Ectodermal cell (in vitro differentiated cells): ENCODE measurements around the gene SNRNP48.

Experiments used
- H3K27ac ChIP-seq: 2 replicates; pipeline ENCODE4 v1.7.0; 2013; ENCODE audit warnings: mild to moderate bottlenecking, low read depth, low read length; ENCODE audit not compliant: insufficient read depth, poor library complexity, severe bottlenecking
- H3K27me3 ChIP-seq: 2 replicates; pipeline ENCODE4 v1.7.0; 2013; ENCODE audit warnings: mild to moderate bottlenecking, low read length; ENCODE audit not compliant: insufficient read depth, control insufficient read depth, poor library complexity, severe bottlenecking
- H3K36me3 ChIP-seq: one replicate; pipeline ENCODE4 v1.7.0; 2013; ENCODE audit warnings: low read length; ENCODE audit not compliant: control insufficient read depth, insufficient read depth
- H3K4me1 ChIP-seq: one replicate; pipeline ENCODE4 v1.7.0; 2013; ENCODE audit warnings: low read length; ENCODE audit not compliant: control insufficient read depth, insufficient read depth
- H3K4me3 ChIP-seq: 2 replicates; pipeline ENCODE4 v1.7.0; 2013; ENCODE audit warnings: low read depth, low read length, control low read depth; ENCODE audit not compliant: insufficient read depth
- H3K9me3 ChIP-seq: 2 replicates; pipeline ENCODE4 v1.7.0; 2013; ENCODE audit warnings: mild to moderate bottlenecking, low read length, moderate library complexity; ENCODE audit not compliant: control insufficient read depth
- WGBS, 2 experiments: methylation state at CpG; one replicate each; pipeline ENCODE4 v1.1.7; 2013; ENCODE audit warnings: missing lambda C conversion rate in 2 of 2; 5-methylcytosine and 5-hydroxymethylcytosine counted together

Gene SNRNP48

DNA sequence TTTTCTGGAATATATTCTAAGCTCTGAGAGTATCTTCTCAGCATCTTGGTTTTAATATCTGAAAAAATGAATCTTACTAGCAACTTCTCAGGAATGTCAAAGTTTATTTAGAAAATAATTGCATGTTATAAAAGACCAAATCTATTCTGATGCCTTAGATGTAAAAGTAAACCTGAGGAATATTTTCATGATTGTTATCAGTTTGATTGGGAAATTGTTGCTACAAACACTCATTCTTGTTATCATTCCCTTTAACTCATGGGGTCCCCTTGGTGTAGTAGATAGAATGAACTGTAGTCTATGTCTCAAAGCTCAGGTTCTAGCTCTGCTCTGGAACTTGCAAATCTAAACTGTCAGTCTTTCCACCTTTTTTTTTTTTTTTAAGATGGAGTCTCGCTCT is 50.0 kb downstream of the SNRNP48 start:
- no peak overlapping the region for H3K27ac ChIP-seq
- no peaks in the 10 kb centered on the region for H3K4me1 ChIP-seq
- no peak overlapping the region for H3K4me3 ChIP-seq
- 87 to 100% methylated on average over 1 of the region's 1 CpG for WGBS, 2 experiments
- no peaks in the 10 kb centered on the region for H3K36me3 ChIP-seq
- no peaks in the 10 kb centered on the region for H3K27me3 ChIP-seq
- no peaks in the 10 kb centered on the region for H3K9me3 ChIP-seq

GRCh38 chr6:7640607-7641577 is 50.9 kb downstream of the SNRNP48 start:
- no peak overlapping the region for H3K4me3 ChIP-seq
- no peaks in the 10 kb centered on the region for H3K36me3 ChIP-seq
- WGBS, 2 experiments, result 92 to 97% methylated on average over 9 to 12 of the region's 12 CpGs
- no peaks in the 10 kb centered on the region for H3K4me1 ChIP-seq
- H3K9me3 ChIP-seq, result no peaks in the 10 kb centered on the region
- no peaks in the 10 kb centered on the region for H3K27me3 ChIP-seq
- H3K27ac ChIP-seq, result no peak overlapping the region

- Histone ChIP-seq H3K4me1 (no peaks in the 10 kb centered on the region), H3K4me3 (no peak overlapping the region)
These were observed 52.8 kb downstream of the SNRNP48 start for GRCh38 chr6:7642791-7643190.

DNA sequence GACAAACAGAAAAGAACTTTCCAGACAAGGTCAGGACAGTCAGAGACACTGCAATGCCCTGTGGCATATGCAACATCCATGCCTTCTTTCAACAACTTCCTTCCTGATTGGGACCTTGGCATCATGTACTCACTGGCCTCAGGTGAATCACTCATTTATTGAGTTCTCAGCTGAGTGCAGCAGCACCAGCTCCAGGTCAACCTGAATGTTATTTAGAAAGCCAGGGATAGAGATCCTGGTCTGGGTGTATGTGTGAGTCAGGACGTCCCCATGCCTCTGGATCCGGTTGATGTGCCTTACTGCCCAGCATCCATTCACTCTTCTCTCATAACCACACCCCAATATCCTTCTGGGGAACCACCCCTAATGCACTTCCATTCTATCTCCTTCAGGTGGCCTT is 54.4 kb downstream of the SNRNP48 start:
- H3K27ac ChIP-seq, result no peak overlapping the region
- no peaks in the 10 kb centered on the region for H3K36me3 ChIP-seq
- no peaks in the 10 kb centered on the region for H3K27me3 ChIP-seq
- no peaks in the 10 kb centered on the region for H3K4me1 ChIP-seq
- H3K4me3 ChIP-seq, result no peak overlapping the region
- WGBS, 2 experiments, result 81 to 100% methylated on average over 2 of the region's 2 CpGs
- no peaks in the 10 kb centered on the region for H3K9me3 ChIP-seq

More at GRCh38 chr6:7642791-7643190, 52.8 kb downstream of the SNRNP48 start:
- WGBS, 2 experiments, result 93 to 99% methylated on average over 3 to 4 of the region's 4 CpGs
- Histone ChIP-seq H3K36me3 (no peaks in the 10 kb centered on the region), H3K27ac (no peak overlapping the region), H3K9me3 (no peaks in the 10 kb centered on the region), H3K27me3 (no peaks in the 10 kb centered on the region)

DNA sequence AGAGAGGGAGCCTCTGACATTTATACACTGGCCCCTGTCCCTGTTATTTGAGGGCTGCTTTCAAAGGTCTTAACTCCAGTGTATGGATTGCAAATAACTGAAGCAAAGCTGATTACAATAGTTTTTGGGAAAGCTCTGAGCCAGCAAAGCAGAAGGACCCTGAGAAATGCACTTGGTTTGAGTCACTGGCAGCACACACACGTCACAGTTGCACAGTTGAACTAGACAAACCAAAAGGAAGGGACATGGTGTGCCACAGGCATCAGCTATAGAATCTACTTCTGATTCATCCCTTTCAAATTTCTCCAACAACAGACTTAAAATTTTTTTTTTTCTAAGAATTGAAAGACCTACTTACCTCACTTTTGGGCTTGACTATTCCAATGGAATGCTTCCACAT is 56.4 kb downstream of the SNRNP48 start:
- Histone ChIP-seq H3K9me3 (no peaks in the 10 kb centered on the region), H3K27me3 (no peaks in the 10 kb centered on the region), H3K36me3 (no peaks in the 10 kb centered on the region), H3K4me3 (no peak overlapping the region), H3K27ac (no peak overlapping the region), H3K4me1 (no peaks in the 10 kb centered on the region)
- 84 to 95% methylated on average over 1 of the region's 1 CpG for WGBS, 2 experiments

GRCh38 chr6:7647504-7647903 is 57.5 kb downstream of the SNRNP48 start:
- no peak overlapping the region for H3K4me3 ChIP-seq
- H3K27me3 ChIP-seq, result no peaks in the 10 kb centered on the region
- 95 to 96% methylated on average over 1 of the region's 1 CpG for WGBS, 2 experiments
- no peaks in the 10 kb centered on the region for H3K9me3 ChIP-seq
- H3K36me3 ChIP-seq, result no peaks in the 10 kb centered on the region
- no peaks in the 10 kb centered on the region for H3K4me1 ChIP-seq
- no peak overlapping the region for H3K27ac ChIP-seq

- Histone ChIP-seq H3K9me3 (no peaks in the 10 kb centered on the region), H3K36me3 (no peaks in the 10 kb centered on the region), H3K4me3 (no peak overlapping the region), H3K27me3 (no peaks in the 10 kb centered on the region), H3K4me1 (no peaks in the 10 kb centered on the region), H3K27ac (no peak overlapping the region)
- WGBS, 2 experiments, result 92 to 97% methylated on average over 10 of the region's 12 CpGs
These were observed 59.2 kb downstream of the SNRNP48 start for GRCh38 chr6:7649037-7649810.

DNA sequence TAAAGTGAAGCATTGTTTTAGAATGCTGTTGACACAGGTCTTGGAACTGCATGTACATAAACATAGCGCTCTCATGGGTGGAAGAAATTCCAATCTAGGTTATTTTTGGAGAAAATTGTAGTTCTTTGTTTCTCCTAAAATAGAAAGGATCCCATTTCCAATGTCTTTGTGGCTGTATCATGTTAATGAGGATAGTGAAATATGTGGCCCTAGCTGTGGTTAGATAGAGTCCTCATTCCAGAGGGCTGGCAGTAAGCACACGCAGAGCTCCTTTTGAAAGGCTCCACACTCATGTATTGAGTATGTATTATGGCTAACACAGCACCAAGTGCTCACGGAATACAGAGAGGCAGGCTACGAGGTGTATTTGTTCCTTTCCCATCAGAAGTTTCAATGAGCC is 60.9 kb downstream of the SNRNP48 start:
- Histone ChIP-seq H3K4me3 (no peak overlapping the region), H3K27me3 (no peaks in the 10 kb centered on the region), H3K9me3 (no peaks in the 10 kb centered on the region), H3K27ac (no peak overlapping the region), H3K4me1 (no peaks in the 10 kb centered on the region), H3K36me3 (no peaks in the 10 kb centered on the region)
- WGBS, 2 experiments, result 94 to 95% methylated on average over 4 of the region's 4 CpGs

DNA sequence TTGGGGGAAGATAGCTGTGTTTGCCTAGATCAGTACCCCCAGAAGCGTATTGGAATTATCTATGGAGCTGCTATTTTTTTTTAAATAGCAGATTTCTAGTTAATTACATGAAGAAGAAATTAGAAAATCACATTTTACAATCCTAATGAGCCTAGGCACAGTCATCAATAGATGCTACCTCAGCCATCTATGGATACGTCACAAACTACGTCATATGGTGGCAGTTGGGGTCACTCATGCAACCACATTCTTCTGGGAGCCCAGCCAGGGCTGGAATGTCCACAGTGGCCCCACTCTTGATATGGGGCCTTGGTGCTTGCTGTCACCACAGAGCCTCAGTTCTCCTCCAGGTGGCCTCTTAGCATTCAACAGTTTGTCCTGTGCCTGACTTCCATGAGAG is 63.0 kb downstream of the SNRNP48 start:
- Histone ChIP-seq H3K27ac (no peak overlapping the region), H3K4me1 (no peaks in the 10 kb centered on the region), H3K4me3 (no peak overlapping the region), H3K9me3 (no peaks in the 10 kb centered on the region), H3K36me3 (no peaks in the 10 kb centered on the region), H3K27me3 (no peaks in the 10 kb centered on the region)
- WGBS, 2 experiments, result 96 to 98% methylated on average over 3 of the region's 3 CpGs

- H3K4me1 ChIP-seq, result no peaks in the 10 kb centered on the region
- no CpG with 5 or more reads among the region's 1 CpG for WGBS, 2 experiments
- H3K36me3 ChIP-seq, result no peaks in the 10 kb centered on the region
- no peak overlapping the region for H3K4me3 ChIP-seq
- no peaks in the 10 kb centered on the region for H3K27me3 ChIP-seq
- no peak overlapping the region for H3K27ac ChIP-seq
- H3K9me3 ChIP-seq, result no peaks in the 10 kb centered on the region
These were observed 66.4 kb downstream of the SNRNP48 start for GRCh38 chr6:7656355-7656754.
